B cell (primary cell): ENCODE data around the gene FAM227B. TPM values are rescaled to one million over a fixed set of nuclear protein-coding genes. Genes with fewer than 3 reads are reported as not detected.

Experiments
- ATAC-seq: fragments of 200-7000 bp; cut with Tn5 transposase; one replicate; pipeline ENCODE4 v1.10.0; 2021; ENCODE audit warnings: low read depth, mild to moderate bottlenecking, moderate number of reproducible peaks, moderate library complexity
- CTCF ChIA-PET: fragments of 350-600 bp; sonication (Branson Sonifier 250); formaldehyde crosslinking; loops from one replicate; lab custom pipeline; 2021; ENCODE audit warnings: antibody characterized with exemption, inconsistent platforms; lab: Charles Lee
- POLR2A ChIA-PET: fragments of 350-600 bp; sonication (Branson Sonifier 250); formaldehyde crosslinking; loops from one replicate; lab custom pipeline; 2021; ENCODE audit warnings: antibody characterized with exemption; lab: Charles Lee
- DNase-seq: peaks from one replicate; pipeline ENCODE4 v3.0.0; 2013
- H2AFZ ChIP-seq: 2 replicates; pipeline ENCODE4 v1.6.1; 2012; ENCODE audit warnings: mild to moderate bottlenecking, low read depth, low read length; ENCODE audit not compliant: insufficient read depth, poor library complexity, severe bottlenecking
- H3K27ac ChIP-seq, 2 donors: 1 replicate in 1 of 2; 2 replicates in 1 of 2; pipeline ENCODE4 v1.5.1; 2012 to 2013; ENCODE audit warnings: low read length in 2 of 2, mild to moderate bottlenecking in 2 of 2, moderate library complexity in 1 of 2
- H3K27me3 ChIP-seq, 4 experiments: fragments of 200-600 bp in 1 of 4; sonication (generic) in 1 of 4; replicated peaks in 1 of 4; 1 replicate in 2 of 4; 2 replicates in 2 of 4; pipeline versions ENCODE4 v1.6.1 to v1.7.0; 2013 to 2016; ENCODE audit warnings: low read length in 3 of 4, mild to moderate bottlenecking in 2 of 4, mixed read lengths in 1 of 4, moderate library complexity in 1 of 4; ENCODE audit not compliant: insufficient read depth in 4 of 4, control insufficient read depth in 3 of 4; ENCODE audit errors: control extremely low read depth in 1 of 4
- H3K36me3 ChIP-seq, 2 experiments: replicated peaks in 1 of 2; 1 replicate in 1 of 2; 2 replicates in 1 of 2; pipeline versions ENCODE4 v1.6.1 to v1.7.1; 2013; ENCODE audit warnings: low read length in 1 of 2; ENCODE audit not compliant: insufficient read depth in 2 of 2, control insufficient read depth in 1 of 2; ENCODE audit errors: control extremely low read depth in 1 of 2, extremely low read depth in 1 of 2
- H3K4me1 ChIP-seq, 2 donors: fragments of 200-600 bp in 1 of 2; sonication (generic) in 1 of 2; 1 replicate in 1 of 2; 2 replicates in 1 of 2; pipeline versions ENCODE4 v1.5.1 to v1.6.1; 2013 to 2017; ENCODE audit warnings: low read length in 2 of 2; ENCODE audit not compliant: control insufficient read depth in 2 of 2, insufficient read depth in 2 of 2
- H3K4me2 ChIP-seq: replicated peaks from 2 replicates; pipeline ENCODE3; 2012; ENCODE audit warnings: mild to moderate bottlenecking, low read depth, low read length; ENCODE audit not compliant: poor library complexity, severe bottlenecking
- H3K4me3 ChIP-seq, 5 experiments: fragments of 200-600 bp in 1 of 5; sonication (generic) in 1 of 5; 1 replicate in 3 of 5; 2 replicates in 2 of 5; pipeline versions ENCODE4 v1.5.1 to v1.7.0; 2011 to 2016; ENCODE audit warnings: low read length in 4 of 5, mild to moderate bottlenecking in 4 of 5, low read depth in 2 of 5, control low read depth in 1 of 5, moderate library complexity in 1 of 5; ENCODE audit not compliant: insufficient read depth in 1 of 5; ENCODE audit errors: control extremely low read depth in 1 of 5, extremely low read depth in 1 of 5
- H3K79me2 ChIP-seq: fragments of 200-600 bp; sonication (generic); one replicate; pipeline ENCODE4 v1.6.0; 2016; ENCODE audit warnings: low read length; ENCODE audit not compliant: control insufficient read depth, insufficient read depth
- H3K9ac ChIP-seq: fragments of 200-600 bp; sonication (generic); 2 replicates; pipeline ENCODE4 v1.6.1; 2017; ENCODE audit warnings: mild to moderate bottlenecking, low read length, moderate library complexity
- H3K9me3 ChIP-seq, 3 donors: one replicate each; pipeline versions ENCODE4 v1.6.1 to v1.7.1; 2013; ENCODE audit warnings: low read length in 2 of 3; ENCODE audit not compliant: control insufficient read depth in 2 of 3, insufficient read depth in 1 of 3; ENCODE audit errors: control extremely low read depth in 1 of 3
- H4K20me1 ChIP-seq: 2 replicates; pipeline ENCODE4 v1.6.0; 2012; ENCODE audit warnings: mild to moderate bottlenecking, low read length; ENCODE audit not compliant: insufficient read depth, control insufficient read depth, poor library complexity, severe bottlenecking
- H3K27ac Mint-ChIP-seq: one replicate; pipeline ENCODE4 v1.8.0; 2021; ENCODE audit warnings: mixed read lengths
- H3K27me3 Mint-ChIP-seq: one replicate; pipeline ENCODE4 v1.8.0; 2021; ENCODE audit warnings: mixed read lengths
- H3K4me1 Mint-ChIP-seq: one replicate; pipeline ENCODE4 v1.8.0; 2021; ENCODE audit warnings: mixed read lengths
- H3K4me3 Mint-ChIP-seq: one replicate; pipeline ENCODE4 v1.8.0; 2021; ENCODE audit warnings: mixed read lengths
- H3K9me3 Mint-ChIP-seq: one replicate; pipeline ENCODE4 v1.8.0; 2022; ENCODE audit warnings: mixed read lengths; ENCODE audit not compliant: insufficient read depth
- CTCF ChIP-seq: fragments of 200-600 bp; IDR thresholded peaks from one replicate; pipeline ENCODE4 v1.8.0; 2022; ENCODE audit warnings: antibody characterized with exemption, mild to moderate bottlenecking
- EZH2 ChIP-seq: IDR thresholded peaks from 2 replicates; pipeline ENCODE4 v1.6.1; 2012; ENCODE audit warnings: borderline replicate concordance, low read depth, mild to moderate bottlenecking, moderate library complexity, low read length; ENCODE audit not compliant: insufficient read depth, poor library complexity, severe bottlenecking
- WGBS: methylation state at CpG from one replicate; pipeline ENCODE4 v1.1.5; 2013; ENCODE audit warnings: missing lambda C conversion rate; ENCODE audit not compliant: insufficient coverage; 5-methylcytosine and 5-hydroxymethylcytosine counted together
- intact Hi-C: fragments of 100-400 bp; cut with micrococcal nuclease; formaldehyde crosslinking; loops from one replicate; pipeline ENCODE4 v1.10.0; 2022
- polyA plus RNA-seq: library from polyadenylated mRNA; depleted of rRNA; stranded (reverse); fragments of >200 nt; gene quantifications from 2 replicates; pipeline ENCODE4 v1.2.3, GENCODE V29; 2012
- total RNA-seq, 2 donors: library from RNA; stranded (reverse); fragments of 120-200 nt in 1 of 2; gene quantifications; 1 replicate in 1 of 2; 2 replicates in 1 of 2; pipeline versions ENCODE4 v1.2.3 to v1.2.4, GENCODE V29; 2013 to 2022

FAM227B gene
- total and polyA plus RNA-seq, 2 donors (not counting 1 experiment from before 2014, with no cell fraction given), result 5.6 to 8.9 TPM

GRCh38 chr15:49494842-49495241, 125.8 kb downstream of the FAM227B start:
- no peak overlapping the region for H3K4me3 Mint-ChIP-seq
- no peaks in the 10 kb centered on the region for H3K4me1 ChIP-seq
- no peaks in the 10 kb centered on the region for H3K27me3 ChIP-seq
- H3K4me2 ChIP-seq, result no peak overlapping the region
- ATAC-seq (no peak), DNase-seq (no peak)
- POLR2A ChIA-PET, result no interaction called here
- no peak overlapping the region for H3K27ac ChIP-seq
- H3K4me1 Mint-ChIP-seq, result no peaks in the 10 kb centered on the region
- H4K20me1 ChIP-seq, result no peaks in the 10 kb centered on the region
- CTCF ChIA-PET, result no interaction called here
- H3K27me3 Mint-ChIP-seq, result peaks cover 3% of the 10 kb centered on the region
- H3K9ac ChIP-seq, result no peak overlapping the region
- no CpG with 5 or more reads among the region's 1 CpG for WGBS
- H3K9me3 Mint-ChIP-seq, result no peaks in the 10 kb centered on the region
- H3K9me3 ChIP-seq, result no peaks in the 10 kb centered on the region
- no peak overlapping the region for H3K27ac Mint-ChIP-seq
- TF ChIP-seq EZH2 (no peak), CTCF (no peak)
- no peaks in the 10 kb centered on the region for H3K79me2 ChIP-seq
- H3K36me3 ChIP-seq, result no peaks in the 10 kb centered on the region
- H2AFZ ChIP-seq, result no peak overlapping the region
- H3K4me3 ChIP-seq, result no peak overlapping the region
- intact Hi-C loops, result no loop called here

GRCh38 chr15:49492830-49493229, 127.8 kb downstream of the FAM227B start:
- Histone ChIP-seq H3K4me3 (no peak overlapping the region), H2AFZ (no peak overlapping the region), H3K9ac (no peak overlapping the region), H3K4me1 (no peaks in the 10 kb centered on the region), H3K79me2 (no peaks in the 10 kb centered on the region), H3K27me3 (no peaks in the 10 kb centered on the region), H3K36me3 (no peaks in the 10 kb centered on the region), H3K27ac (no peak overlapping the region), H4K20me1 (no peaks in the 10 kb centered on the region), H3K9me3 (no peaks in the 10 kb centered on the region), H3K4me2 (no peak overlapping the region)
- ChIA-PET CTCF (no interaction called here), POLR2A (no interaction called here)
- intact Hi-C loops, result no loop called here
- Mint-ChIP-seq H3K4me3 (no peak overlapping the region), H3K27me3 (peaks cover 3% of the 10 kb centered on the region), H3K9me3 (no peaks in the 10 kb centered on the region), H3K27ac (no peak overlapping the region), H3K4me1 (no peaks in the 10 kb centered on the region)
- TF ChIP-seq CTCF, result no peak
- no peak for TF ChIP-seq EZH2
- no peak for ATAC-seq
- no CpG with 5 or more reads among the region's 1 CpG for WGBS
- DNase-seq, result no peak
